Measurements from ENCODE around the gene CGGBP1.

- TF ChIP-seq, protein P1, sequence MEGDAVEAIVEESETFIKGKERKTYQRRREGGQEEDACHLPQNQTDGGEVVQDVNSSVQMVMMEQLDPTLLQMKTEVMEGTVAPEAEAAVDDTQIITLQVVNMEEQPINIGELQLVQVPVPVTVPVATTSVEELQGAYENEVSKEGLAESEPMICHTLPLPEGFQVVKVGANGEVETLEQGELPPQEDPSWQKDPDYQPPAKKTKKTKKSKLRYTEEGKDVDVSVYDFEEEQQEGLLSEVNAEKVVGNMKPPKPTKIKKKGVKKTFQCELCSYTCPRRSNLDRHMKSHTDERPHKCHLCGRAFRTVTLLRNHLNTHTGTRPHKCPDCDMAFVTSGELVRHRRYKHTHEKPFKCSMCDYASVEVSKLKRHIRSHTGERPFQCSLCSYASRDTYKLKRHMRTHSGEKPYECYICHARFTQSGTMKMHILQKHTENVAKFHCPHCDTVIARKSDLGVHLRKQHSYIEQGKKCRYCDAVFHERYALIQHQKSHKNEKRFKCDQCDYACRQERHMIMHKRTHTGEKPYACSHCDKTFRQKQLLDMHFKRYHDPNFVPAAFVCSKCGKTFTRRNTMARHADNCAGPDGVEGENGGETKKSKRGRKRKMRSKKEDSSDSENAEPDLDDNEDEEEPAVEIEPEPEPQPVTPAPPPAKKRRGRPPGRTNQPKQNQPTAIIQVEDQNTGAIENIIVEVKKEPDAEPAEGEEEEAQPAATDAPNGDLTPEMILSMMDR (conservative IDR thresholded peaks at IDR 0.05 in 1 of 2, IDR thresholded peaks at IDR 0.05 in 1 of 2; ENCODE audit: extremely low read depth in 1 of 2, insufficient read depth in 1 of 2, low read depth in 1 of 2, low read length in 2 of 2): peak; percentile 69 to 75
- TF ChIP-seq EZH2 (IDR thresholded peaks at IDR 0.05; ENCODE audit: borderline replicate concordance, low read length): no peak
These were observed 55.6 kb downstream of the CGGBP1 start for GRCh38 chr3:88003115-88003755.
